Neural progenitor cell (in vitro differentiated cells): Measurements from ENCODE around the gene IREB2.

Experiments
- EZH2 ChIP-seq: fragments of 200-600 bp; sonication (generic); IDR thresholded peaks from 2 replicates; pipeline ENCODE4 v1.6.1; 2017; ENCODE audit warnings: antibody characterized with exemption, mild to moderate bottlenecking, moderate library complexity
- TF ChIP-seq, protein P1 (sequence below): fragments of 200-600 bp; sonication (generic); IDR thresholded peaks from 2 replicates; pipeline ENCODE4 v1.5.1; 2017; ENCODE audit warnings: antibody characterized with exemption, mild to moderate bottlenecking

DNA sequence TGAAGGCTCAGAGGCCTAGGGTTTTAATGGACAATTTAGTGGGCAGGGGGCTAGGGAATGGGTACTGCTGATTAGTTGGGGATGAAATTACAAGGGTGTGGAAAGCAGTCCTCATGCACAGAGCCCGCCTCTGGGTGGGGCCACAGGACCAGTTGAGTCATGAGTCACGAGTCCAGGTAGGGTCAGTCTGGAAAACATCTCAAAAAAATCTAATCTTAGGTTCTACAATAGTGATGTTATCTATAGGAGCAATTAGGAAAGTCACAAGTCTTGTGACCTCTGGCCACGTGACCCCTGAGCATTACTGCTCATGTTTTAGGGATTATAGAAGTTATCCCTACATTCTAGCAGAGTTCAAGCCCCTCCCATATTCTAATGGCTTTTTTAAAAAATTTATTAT is 18.6 kb upstream of the IREB2 start:
- TF ChIP-seq, protein P1, sequence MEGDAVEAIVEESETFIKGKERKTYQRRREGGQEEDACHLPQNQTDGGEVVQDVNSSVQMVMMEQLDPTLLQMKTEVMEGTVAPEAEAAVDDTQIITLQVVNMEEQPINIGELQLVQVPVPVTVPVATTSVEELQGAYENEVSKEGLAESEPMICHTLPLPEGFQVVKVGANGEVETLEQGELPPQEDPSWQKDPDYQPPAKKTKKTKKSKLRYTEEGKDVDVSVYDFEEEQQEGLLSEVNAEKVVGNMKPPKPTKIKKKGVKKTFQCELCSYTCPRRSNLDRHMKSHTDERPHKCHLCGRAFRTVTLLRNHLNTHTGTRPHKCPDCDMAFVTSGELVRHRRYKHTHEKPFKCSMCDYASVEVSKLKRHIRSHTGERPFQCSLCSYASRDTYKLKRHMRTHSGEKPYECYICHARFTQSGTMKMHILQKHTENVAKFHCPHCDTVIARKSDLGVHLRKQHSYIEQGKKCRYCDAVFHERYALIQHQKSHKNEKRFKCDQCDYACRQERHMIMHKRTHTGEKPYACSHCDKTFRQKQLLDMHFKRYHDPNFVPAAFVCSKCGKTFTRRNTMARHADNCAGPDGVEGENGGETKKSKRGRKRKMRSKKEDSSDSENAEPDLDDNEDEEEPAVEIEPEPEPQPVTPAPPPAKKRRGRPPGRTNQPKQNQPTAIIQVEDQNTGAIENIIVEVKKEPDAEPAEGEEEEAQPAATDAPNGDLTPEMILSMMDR: no peak
- TF ChIP-seq EZH2: no peak
